GM21390 (cell line): ENCODE results near the gene UGT8.
"Not testable (repeated sequence)": the region's sequence is repeated elsewhere in the genome, so short reads cannot be mapped to it uniquely, and the experiment has no call there.

Source experiments
- ATAC-seq: cut with Tn5 transposase; IDR thresholded peaks from one replicate; pipeline ENCODE4 v1.9.1; 2021; ENCODE audit not compliant: unreplicated experiment

UGT8 gene

GRCh38 chr4:114603497-114603896 is 4.9 kb downstream of the UGT8 start:
- ATAC-seq, result peak; percentile 92

GRCh38 chr4:114606245-114606644 is 7.6 kb downstream of the UGT8 start:
- ATAC-seq, result no peak

GRCh38 chr4:114607056-114607455 is 8.4 kb downstream of the UGT8 start:
- no peak for ATAC-seq

- ATAC-seq, result no peak
Measured at GRCh38 chr4:114613560-114613959, 15.0 kb downstream of the UGT8 start.

- ATAC-seq, result peak; percentile 55
Measured at GRCh38 chr4:114615435-114615834, 16.8 kb downstream of the UGT8 start.

- not testable (repeated sequence) for ATAC-seq
Measured at GRCh38 chr4:114616036-114616435, 17.4 kb downstream of the UGT8 start.

- no peak for ATAC-seq
Measured at GRCh38 chr4:114626196-114626595, 27.6 kb downstream of the UGT8 start.

- ATAC-seq, result no peak
Measured at GRCh38 chr4:114636192-114636935, 37.8 kb downstream of the UGT8 start.

GRCh38 chr4:114642173-114642780 is 43.7 kb downstream of the UGT8 start:
- ATAC-seq, result no peak

- no peak for ATAC-seq
Measured at GRCh38 chr4:114649908-114650307, 51.3 kb downstream of the UGT8 start.

- no peak for ATAC-seq
Measured at GRCh38 chr4:114653675-114654074, 55.1 kb downstream of the UGT8 start.

GRCh38 chr4:114654592-114654991 is 56.0 kb downstream of the UGT8 start:
- ATAC-seq, result no peak

GRCh38 chr4:114658179-114658578 is 59.6 kb downstream of the UGT8 start:
- ATAC-seq, result no peak

GRCh38 chr4:114658776-114659175 is 60.2 kb downstream of the UGT8 start:
- no peak for ATAC-seq

- ATAC-seq, result peak; percentile 95
Measured at GRCh38 chr4:114659386-114660008, 60.9 kb downstream of the UGT8 start.

GRCh38 chr4:114663083-114663482 is 64.5 kb downstream of the UGT8 start:
- no peak for ATAC-seq

- no peak for ATAC-seq
Measured at GRCh38 chr4:114668577-114668976, 70.0 kb downstream of the UGT8 start.

GRCh38 chr4:114670733-114671132 is 72.1 kb downstream of the UGT8 start:
- not testable (repeated sequence) for ATAC-seq

GRCh38 chr4:114673306-114673705 is 74.7 kb downstream of the UGT8 start:
- ATAC-seq, result no peak

- ATAC-seq, result no peak
Measured at GRCh38 chr4:114674080-114674479, 75.5 kb downstream of the UGT8 start.

- ATAC-seq, result no peak
Measured at GRCh38 chr4:114677346-114677979, 78.9 kb downstream of the UGT8 start.

- ATAC-seq, result no peak
Measured at GRCh38 chr4:114684462-114684861, 85.9 kb downstream of the UGT8 start.
